Activated gamma-delta T cell (primary cell): ENCODE measurements around the gene ASIC2.

ENCODE experiments used
- DNase-seq: peaks from one replicate; lab custom pipeline; 2025; lab: John Stamatoyannopoulos, UW

ASIC2 gene

DNA sequence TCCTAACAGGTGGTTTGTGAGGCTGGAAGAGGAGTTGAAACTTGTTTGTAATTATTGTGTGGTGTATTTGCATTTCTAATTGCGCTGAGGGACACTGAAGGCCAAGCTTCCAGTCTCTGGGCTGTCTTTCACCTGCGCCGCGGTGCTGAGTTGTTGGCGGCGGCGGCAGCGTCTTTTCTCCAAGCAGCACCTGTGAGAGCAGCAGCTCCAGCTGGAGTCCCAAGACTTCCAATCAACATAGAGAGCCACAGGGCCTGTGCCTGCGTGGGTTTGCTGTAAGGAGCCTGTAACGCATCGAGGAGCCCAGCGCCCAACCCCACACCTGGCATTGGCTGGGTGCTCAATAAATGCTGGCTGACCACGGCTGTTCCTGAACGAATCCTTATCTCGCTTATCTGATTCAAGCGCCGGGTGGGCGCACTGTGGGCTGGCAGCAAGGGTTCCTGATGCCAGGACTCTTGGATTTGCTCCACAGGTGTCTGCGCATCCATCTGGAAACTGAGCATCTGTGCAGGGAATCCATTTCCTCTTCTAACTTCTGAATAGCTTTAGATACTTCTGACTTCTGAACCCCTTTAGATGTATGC lies 138.1 kb downstream of the ASIC2 start:
- DNase-seq: no peak

DNA sequence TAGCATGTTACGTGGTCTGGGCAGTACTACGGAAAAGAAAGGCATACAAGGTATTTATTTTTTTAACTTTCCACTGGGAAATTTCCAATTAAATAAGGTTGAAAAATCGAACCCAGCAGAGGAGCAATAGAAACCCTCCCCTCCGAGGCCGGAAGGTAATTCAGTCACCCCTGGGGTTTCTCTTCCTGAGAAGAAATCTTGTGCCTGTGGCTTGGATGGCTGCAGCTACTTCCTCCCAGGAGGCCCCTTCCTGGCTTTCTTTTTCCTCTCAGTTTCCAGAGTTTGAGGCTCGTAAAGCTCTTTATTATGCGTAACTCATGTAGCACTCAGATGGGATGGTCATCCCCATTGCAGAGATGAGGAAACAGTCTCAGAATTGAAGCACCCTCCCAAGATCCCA lies 140.3 kb downstream of the ASIC2 start:
- no peak for DNase-seq

DNA sequence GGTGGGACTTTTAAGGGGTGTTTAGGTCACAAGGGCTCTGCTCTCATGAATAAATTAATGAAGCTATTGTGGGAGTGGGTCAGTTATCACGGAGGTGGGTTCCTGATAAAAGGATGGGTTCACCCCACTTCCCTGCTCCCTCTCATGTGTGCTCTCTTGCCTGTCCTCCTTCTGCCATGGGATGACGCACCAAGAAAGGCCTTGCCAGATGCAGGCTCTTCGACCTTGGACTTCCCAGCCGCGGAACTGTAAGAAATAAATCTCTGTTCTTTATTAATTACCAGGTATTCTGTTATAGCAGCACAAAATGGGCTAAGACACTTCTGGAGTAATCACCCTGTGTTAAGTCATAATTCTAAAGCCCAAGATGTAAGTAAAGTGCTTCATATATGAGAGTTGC lies 141.5 kb downstream of the ASIC2 start:
- no peak for DNase-seq

DNA sequence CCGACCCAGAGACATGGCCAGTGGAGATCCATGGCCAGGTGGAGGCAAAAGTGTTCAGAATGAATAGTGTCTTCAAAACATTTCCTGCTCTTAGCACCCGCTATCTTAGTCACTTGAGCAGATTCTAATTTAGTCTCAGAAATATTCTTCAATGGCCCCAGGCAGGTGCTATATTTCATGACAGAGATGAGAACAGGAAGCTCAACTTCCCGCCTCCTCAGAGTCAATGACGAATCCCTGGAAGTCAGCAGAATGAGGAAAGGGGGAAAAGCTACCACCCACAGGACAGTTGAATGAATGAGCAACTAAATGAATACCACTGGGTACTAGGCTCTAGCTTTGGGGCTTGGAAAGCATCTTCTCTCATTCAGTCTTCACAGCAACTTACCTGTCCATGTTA lies 147.2 kb downstream of the ASIC2 start:
- no peak for DNase-seq

DNA sequence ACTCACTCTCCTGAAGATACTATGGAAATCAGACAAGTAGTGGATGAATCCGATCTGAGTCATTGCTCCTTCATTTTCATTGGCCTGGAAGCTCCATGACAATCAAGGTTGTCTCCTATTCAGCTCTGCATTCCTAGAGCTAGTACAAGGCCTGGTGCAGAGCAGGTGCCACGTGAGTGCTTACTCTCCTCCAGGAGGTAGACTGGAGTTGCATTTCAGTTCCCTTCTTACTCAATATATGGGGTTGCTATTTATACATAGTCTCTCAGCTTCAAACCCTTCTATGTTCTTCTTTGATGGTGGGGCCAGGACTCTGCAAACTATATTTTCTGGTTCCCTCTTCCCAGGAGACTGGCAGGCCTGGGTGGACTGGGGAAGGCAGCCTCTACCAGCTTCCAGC lies 148.3 kb downstream of the ASIC2 start:
- no peak for DNase-seq

DNA sequence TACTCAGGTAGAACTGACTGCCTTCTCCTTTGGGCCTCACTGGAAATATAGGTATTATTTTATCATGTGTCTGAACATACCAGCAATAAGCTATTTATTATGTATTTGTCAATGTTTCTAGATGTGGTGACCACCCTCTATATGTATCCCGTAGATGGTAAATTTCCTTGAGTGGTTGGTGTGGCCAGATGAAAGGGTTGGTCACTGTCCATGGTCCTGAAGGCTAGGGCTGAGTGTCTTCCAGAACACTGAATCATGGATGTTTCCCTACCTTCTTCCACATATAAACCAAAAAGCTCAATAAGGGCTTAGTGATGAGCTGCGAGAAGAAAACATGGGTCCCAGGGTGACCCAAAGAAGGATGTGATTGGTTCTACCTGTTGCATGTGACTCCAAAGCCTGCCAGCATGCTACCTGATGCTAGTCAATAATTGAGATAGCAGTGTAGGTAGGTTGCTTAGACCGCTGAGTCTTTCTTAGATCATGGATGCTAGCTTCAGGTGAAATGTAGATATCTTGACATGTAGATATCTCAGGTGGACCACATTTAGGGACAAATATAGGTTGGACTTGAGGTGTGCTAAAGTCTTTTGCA lies 150.3 kb downstream of the ASIC2 start:
- DNase-seq: no peak

DNA sequence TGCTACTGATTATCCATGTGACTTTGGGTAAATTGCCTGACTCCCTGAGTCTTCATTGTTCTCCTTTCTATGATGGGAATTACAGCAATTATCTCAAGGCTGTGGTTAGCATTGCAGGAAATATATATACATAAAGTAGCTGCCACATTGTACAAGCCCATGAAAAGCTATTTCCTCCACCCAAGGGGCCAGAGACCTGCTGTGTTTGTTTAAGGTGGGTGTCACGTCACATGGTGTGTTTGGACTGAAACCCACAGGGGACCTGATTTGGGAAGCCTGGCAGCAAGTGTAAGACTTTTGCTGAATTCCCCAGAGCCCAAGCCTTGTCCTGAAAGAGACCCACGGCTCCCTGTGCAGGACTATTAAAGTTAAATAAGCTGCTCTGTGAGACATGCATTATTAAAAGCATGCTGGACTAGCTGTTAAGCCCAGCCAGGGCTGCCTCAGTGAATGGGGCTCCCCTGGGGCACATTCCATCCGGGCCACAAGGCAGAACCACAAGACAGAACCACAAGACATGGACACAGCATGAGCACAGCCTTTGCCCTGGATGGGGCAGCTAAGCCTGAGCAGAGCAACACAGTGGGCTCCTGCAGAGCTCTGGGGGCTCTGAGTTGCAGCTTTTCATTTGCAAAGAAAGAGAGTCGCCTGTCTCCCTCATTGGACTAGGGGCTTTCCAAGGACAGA lies 152.5 kb downstream of the ASIC2 start:
- no peak for DNase-seq

DNA sequence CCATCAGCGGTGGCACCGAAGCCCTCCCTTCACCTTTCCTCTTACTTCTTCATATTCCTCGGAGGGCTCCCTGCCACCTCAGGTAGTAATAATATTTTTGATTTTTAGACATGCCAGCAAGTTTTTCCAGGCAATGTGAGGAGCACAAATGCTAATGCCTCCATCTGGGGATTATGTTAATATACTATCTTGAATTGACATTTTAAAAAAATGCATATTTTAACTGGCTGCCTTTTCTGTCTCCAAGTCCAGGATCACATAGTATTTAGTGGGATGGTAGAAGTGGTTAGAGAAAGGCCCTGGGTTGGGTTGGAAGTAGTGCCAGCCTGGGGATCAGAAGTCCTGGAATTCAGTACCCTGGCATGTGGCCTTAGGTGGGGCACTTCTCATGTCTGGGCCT lies 154.5 kb downstream of the ASIC2 start:
- DNase-seq: no peak

DNA sequence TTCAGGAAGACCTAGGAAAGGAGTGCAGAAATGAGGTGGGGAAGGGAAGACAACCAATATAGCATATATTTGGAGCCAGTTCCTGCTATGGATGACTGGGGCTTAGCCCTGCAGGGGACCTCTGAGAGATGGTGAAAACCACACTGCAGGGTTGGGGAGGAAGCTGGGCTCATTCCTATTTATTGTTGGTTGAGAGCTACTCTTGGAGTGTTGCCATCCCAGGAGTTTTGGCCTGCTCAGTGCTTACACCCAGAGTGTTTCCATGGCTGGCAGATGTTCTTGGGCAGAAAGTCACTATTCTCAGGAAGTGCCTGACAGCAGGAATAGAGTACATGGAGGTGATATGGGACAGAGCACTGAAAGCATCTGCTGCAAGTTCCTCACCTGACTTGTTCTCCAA lies 155.7 kb downstream of the ASIC2 start:
- no peak for DNase-seq

DNA sequence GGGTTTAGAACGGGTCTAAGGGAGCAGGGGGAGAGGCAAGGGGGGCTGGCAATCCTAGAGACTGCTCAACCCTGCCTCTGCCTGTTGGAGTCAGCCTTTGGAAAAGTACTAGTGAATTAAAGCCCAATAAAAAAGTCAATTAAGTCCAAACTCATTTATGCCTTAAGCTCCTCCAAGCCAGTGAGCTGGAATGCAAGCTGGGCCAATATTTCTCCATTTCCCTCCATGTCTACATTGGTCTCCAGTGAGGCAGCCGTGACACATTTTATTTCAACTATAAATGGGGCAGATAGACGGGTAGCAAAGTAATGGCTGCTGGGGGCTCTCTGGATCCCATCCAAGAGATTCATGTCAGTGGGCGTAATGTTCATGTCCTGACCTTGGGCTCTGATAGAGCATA lies 157.4 kb downstream of the ASIC2 start:
- no peak for DNase-seq

DNA sequence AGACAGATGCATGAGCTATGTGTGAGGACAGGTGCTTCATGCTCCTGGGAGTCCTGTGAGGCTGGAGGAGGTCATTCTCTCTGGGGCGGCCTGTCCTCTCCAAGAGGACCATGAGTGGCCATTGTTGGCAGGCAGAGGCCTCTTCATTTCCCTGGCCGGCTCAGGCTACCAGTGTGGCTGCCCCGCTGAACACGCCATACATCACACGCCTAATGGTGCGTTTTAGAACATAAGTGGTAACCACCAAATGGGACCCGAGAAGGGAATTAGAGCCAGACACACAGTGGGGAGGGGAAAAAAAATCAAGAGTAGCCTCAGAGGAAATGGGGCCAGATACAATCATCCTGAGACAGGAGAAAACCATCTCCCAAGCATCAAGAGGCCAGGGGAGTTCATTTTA lies 161.5 kb downstream of the ASIC2 start:
- no peak for DNase-seq

DNA sequence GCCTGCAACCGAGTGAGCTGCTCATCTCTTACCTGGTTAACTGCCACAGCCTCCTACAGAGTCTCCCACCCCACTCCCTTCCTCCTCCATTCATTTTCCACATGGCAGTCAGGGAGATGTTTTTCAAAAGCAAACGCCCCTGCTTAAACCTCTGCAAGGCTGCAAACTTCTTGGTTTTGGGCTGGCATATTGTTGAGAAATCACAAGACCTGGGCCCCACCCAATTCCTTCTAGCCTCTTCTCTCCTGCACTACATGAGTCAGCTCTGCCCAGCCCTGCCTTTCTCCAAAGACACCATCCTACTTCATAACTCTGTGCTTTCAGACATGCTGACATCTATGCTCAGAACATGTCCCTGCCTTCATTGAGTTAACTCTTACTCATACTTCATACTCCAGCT lies 165.4 kb downstream of the ASIC2 start:
- DNase-seq: no peak

DNA sequence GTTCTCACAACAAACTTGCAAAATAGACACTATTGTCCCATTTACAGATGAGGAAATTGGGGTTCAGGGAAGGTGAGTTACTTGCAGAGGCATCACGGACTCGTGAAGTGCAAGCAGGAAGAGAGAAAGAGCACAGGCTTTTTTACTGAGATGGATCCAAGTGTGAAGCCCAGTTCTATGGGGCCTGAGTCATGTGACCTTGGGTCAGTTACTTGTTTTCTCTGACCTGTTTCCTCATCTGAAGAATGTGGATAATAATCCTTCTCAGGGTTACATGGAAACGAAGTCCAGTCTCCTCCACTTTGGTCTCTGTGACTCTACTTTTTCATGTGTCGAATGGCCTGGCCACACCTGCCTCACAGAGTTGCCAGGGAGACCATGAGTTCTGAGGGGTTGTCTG lies 167.0 kb downstream of the ASIC2 start:
- DNase-seq: no peak

DNA sequence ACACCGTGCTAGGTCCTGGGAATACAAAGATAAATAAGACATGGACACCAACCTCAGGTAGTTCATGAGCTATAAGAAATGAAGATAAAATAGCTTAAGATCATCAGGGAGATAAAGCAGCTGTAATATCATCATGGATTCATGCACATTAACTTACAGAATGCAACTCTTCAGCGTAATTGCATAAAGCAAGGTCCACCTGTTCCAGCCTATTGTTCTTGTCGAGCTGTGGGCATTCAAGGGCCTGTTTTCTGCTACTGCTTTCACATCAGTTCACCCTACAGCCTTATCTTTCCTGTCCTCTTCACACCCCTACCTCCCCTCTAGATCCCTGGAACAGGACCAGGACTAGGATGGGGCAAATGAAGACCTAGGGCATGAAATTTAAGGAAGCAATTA lies 167.5 kb downstream of the ASIC2 start:
- no peak for DNase-seq

DNA sequence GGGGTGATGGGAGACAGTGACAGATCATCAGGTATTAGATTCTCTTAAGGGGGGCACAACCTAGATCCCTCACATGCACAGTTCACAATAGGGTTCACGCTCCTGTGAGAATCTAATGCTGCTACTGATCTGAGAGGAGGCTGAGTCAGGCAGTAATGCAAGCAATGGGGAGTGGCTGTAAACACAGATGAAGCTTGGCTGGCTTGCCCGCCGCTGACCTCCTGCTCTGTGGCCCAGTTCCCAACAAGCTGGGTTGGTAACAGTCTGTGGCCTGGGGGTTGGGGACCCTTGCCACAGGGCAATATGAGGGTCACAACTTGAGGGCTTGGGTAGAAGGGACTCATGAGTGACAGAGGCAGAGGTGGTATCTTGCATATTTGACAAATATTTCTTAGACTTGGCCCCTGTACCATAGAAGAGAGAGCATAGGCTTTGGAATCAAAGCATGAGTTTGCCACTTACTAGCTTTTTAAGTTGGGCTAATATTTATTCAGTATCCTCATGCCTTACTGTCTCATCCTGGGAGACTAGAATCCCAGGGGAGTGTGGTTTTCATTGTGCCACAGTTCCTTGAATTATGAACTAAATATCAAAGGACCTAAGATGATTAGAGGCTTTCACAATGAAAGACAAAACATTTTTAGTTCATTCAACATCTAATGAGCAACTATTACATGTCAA lies 168.1 kb downstream of the ASIC2 start:
- no peak for DNase-seq

DNA sequence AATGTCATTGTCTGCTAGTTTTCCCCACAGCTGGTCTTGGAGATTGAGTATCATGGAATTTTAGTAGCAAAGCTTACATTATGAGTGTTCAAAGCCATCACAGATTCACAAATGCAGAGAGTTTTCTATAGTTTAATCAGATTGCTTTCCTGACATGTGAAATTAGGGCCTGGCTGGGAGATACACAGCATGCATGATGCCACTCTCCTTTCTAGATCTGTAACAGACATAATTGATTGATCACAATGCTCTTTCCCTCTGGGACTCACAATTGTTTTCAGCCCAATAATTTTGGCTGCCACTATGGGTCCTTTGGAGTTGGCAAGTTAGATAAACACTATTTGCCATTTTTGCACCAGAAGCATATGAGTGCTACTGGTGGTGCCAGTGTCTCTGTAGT lies 168.9 kb downstream of the ASIC2 start:
- no peak for DNase-seq

DNA sequence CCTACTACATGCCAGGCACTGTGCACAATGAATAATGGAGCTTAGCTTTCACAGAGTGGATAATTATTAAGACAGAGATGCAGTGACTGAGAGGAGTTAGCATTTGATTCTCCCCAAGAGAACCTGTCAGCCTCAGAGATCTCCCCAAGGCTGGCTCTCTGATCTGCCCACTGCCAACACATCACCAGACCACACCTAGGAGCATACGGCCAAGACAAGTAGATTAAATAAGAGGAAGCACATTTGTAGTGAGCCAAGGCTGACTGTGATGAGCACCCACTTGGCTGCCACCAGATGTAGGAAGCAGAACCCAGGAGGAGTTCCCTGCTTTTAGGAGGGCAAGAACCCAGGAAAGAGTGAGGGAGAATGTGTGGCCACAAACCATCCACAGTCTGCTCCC lies 171.3 kb downstream of the ASIC2 start:
- no peak for DNase-seq

DNA sequence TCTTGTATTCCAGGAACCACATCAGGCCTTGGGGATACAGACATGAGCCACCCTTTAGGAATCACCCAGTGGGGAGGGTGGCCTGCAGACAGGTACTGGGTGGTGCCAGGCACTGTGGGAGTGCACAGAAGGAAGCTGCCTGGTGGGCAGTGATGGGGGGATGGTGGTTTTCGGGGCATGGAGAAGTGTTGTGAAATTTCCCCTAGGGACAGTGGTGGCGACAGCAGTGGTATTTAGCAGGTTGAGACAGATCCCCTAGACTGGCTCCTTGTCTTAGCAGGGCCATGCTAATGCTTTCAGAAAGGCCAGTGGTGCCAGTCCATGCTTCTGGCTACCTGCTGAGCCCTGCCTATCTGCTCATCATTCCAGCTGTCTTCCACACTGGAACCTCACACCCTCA lies 171.8 kb downstream of the ASIC2 start:
- DNase-seq: no peak

DNA sequence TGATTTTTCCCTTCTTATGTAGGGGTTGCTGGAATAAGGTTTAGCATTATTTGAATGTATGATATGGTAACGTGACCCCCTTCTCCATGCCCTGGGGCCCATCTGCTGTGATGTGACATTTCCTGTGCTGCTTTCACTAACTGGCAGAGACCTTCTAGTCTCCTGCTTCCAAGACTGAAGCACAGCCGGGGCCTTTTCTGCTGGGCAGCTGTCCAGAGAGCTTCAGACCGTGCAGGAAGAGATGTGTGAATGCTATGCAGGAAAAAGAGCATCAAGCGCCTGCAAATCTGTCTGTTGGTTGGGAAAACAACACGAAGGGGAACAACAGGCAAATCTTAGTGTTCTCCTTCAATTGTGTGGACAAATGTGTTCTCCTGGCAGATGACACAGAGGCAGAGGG lies 173.0 kb downstream of the ASIC2 start:
- no peak for DNase-seq

DNA sequence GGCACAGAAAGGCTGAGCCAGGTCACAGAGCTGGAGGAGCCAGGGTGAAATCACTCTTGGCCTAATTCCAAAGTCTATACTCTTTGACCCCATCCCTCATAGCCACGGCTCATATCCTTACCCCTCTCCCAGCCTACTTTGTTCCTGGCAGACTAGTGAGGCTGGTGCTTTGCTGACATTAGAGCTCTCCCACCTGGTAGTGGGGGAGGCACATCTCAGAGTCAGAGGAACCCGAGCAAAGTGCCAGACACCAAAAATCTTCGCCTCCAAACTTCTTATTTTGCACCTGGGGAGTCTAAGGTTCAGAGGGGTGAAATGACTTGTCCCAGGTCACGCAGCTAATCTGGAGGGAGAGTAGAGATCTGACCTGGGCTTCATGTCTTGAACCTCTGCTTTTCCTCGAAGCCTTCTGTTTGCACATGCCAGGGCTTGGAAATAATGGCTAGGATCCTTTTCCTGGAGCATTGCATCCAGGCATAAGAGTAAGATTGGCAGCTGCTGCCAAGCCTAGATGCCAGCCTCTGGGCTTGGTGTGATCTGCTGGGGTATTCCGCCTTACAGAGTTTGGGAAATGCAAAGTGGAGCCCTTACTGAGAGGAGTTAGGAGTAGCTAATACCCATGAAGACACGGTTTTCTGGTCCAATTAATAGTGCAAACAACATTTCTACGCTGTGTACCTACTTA lies 174.6 kb downstream of the ASIC2 start:
- no peak for DNase-seq

DNA sequence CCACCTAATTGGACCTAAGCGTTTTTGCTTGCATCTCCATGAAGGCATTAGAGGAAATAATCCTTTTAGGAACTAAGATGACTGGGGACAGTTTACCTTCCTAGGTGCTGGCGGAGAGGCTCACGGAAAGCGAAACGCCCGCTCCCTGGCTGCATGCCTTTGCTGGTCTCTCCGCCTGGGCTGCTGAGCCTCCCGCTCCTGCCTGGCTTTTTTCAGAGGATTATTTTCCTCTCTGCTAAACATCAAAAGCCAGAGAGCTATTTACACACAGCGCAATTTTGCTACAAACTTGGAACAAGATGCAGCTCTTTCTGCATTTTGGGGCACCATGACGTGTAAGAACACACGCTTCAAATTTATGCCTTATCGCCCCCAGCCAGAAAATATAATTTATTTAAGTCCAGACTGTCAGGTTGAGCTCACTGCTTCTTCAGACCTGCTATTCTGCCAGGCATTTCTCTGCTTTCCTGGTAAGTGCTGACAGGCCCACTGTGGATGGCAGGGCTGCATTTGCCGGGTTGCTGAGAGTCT lies 177.0 kb downstream of the ASIC2 start:
- DNase-seq: no peak

DNA sequence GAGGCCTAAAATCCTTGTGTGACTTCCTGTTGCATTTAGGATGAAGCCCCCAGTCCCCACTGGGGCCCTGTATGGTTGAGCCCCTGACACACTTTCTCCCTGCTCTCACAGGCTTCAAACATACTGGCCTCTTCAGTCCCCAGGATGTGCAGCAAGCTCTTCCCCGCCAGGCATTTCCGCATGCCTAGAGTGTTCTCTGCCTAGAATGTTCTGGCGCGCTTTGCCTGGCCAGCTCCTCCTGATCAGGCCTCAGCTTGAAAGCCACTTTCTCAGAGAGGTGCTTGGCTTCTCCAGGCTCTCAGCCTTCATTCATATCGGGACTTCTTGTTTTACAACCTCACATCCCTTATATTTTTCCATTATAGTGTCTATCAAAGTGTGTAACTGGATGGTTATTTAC lies 177.7 kb downstream of the ASIC2 start:
- no peak for DNase-seq
